Endothelial cell of umbilical vein (primary cell): ENCODE results near the gene SPAG16. TPM values are rescaled to one million over a fixed set of nuclear protein-coding genes. Genes with fewer than 3 reads are reported as not detected.

Experiments used
- BruUV-seq: library from RNA; stranded (reverse); fragments of 400-500 nt; replicated peaks from 2 replicates; lab custom pipeline; 2021; lab: Mats Ljungman, UMichigan
- CTCF ChIA-PET: fragments of 300-600, 350-600 bp; sonication (Branson Sonifier 250); formaldehyde crosslinking; loops from one replicate; lab custom pipeline; 2021; ENCODE audit warnings: antibody characterized with exemption, inconsistent platforms; lab: Charles Lee
- POLR2A ChIA-PET: fragments of 300-600, 350-600 bp; sonication (Branson Sonifier 250); formaldehyde crosslinking; loops from one replicate; lab custom pipeline; 2021; ENCODE audit warnings: antibody characterized with exemption, inconsistent platforms; lab: Charles Lee
- DNase-seq: peaks from one replicate; pipeline ENCODE4 v3.0.0-alpha.2; 2011; ENCODE audit warnings: low read depth, low spot score
- FAIRE-seq: peaks from 2 replicates; lab custom pipeline; 2011; peaks lifted over from hg19 to GRCh38; lab: Jason Lieb, UNC
- H2AFZ ChIP-seq: 2 replicates; pipeline ENCODE4 v1.6.0; 2012; ENCODE audit warnings: low read depth, low read length, control low read depth, inconsistent platforms
- H3K27ac ChIP-seq: 2 replicates; pipeline ENCODE4 v1.5.1; 2011; ENCODE audit warnings: low read depth, mild to moderate bottlenecking, control low read depth, low read length, moderate library complexity; ENCODE audit not compliant: insufficient read depth
- H3K27me3 ChIP-seq, 2 experiments: 2 replicates each; pipeline versions ENCODE4 v1.6.0 to v1.6.1; 2011; ENCODE audit warnings: low read length in 2 of 2, mixed read lengths in 1 of 2; ENCODE audit not compliant: control insufficient read depth in 2 of 2, insufficient read depth in 2 of 2
- H3K36me3 ChIP-seq, 2 experiments: 2 replicates in 1 of 2; 3 replicates in 1 of 2; pipeline ENCODE4 v1.5.1; 2011; ENCODE audit warnings: low read length in 2 of 2, mild to moderate bottlenecking in 1 of 2, moderate library complexity in 1 of 2; ENCODE audit not compliant: control insufficient read depth in 2 of 2, insufficient read depth in 2 of 2; ENCODE audit errors: extremely low read depth in 1 of 2
- H3K4me1 ChIP-seq: 3 replicates; pipeline ENCODE4 v1.5.1; 2011; ENCODE audit warnings: mild to moderate bottlenecking, low read length; ENCODE audit not compliant: control insufficient read depth, insufficient read depth; ENCODE audit errors: extremely low read depth
- H3K4me2 ChIP-seq: 2 replicates; pipeline ENCODE4 v1.6.1; 2011; ENCODE audit warnings: low read length, control low read depth, mixed read lengths; ENCODE audit not compliant: insufficient read depth
- H3K4me3 ChIP-seq, 3 experiments: fragments of 200-600 bp in 1 of 3; sonication (generic), shearing (Covaris generic) in 1 of 3; replicated peaks in 1 of 3; 2 replicates each; pipeline ENCODE4 v1.5.1; 2011 to 2016; ENCODE audit warnings: control low read depth in 3 of 3, low read length in 3 of 3, mild to moderate bottlenecking in 2 of 3, inconsistent platforms in 1 of 3, low read depth in 1 of 3, moderate library complexity in 1 of 3; ENCODE audit not compliant: insufficient read depth in 1 of 3
- H3K79me2 ChIP-seq: 2 replicates; pipeline ENCODE4 v1.6.0; 2012; ENCODE audit warnings: low read length, inconsistent platforms; ENCODE audit not compliant: control insufficient read depth, insufficient read depth
- H3K9ac ChIP-seq: replicated peaks from 2 replicates; pipeline ENCODE3; 2011; ENCODE audit warnings: low read length, control low read depth; ENCODE audit not compliant: insufficient read depth; ENCODE audit errors: extremely low read depth
- H3K9me1 ChIP-seq: replicated peaks from 3 replicates; pipeline ENCODE4 v1.6.0; 2011; ENCODE audit warnings: mild to moderate bottlenecking, low read length; ENCODE audit not compliant: control insufficient read depth, insufficient read depth; ENCODE audit errors: extremely low read depth
- H3K9me3 ChIP-seq: replicated peaks from 2 replicates; pipeline ENCODE4 v1.5.1; 2012; ENCODE audit warnings: low read length, inconsistent platforms; ENCODE audit not compliant: control insufficient read depth, insufficient read depth
- H4K20me1 ChIP-seq: replicated peaks from 2 replicates; pipeline ENCODE3; 2011; ENCODE audit warnings: mild to moderate bottlenecking, low read length; ENCODE audit not compliant: control insufficient read depth, insufficient read depth; ENCODE audit errors: extremely low read depth
- CTCF ChIP-seq, 2 donors: IDR thresholded peaks; 1 replicate in 1 of 2; 2 replicates in 1 of 2; pipeline ENCODE4 v1.5.1; 2011; ENCODE audit warnings: low read length in 2 of 2, mild to moderate bottlenecking in 2 of 2, moderate library complexity in 2 of 2, control low read depth in 1 of 2, inconsistent platforms in 1 of 2, low read depth in 1 of 2; ENCODE audit not compliant: insufficient read depth in 1 of 2; ENCODE audit errors: extremely low read depth in 1 of 2
- EZH2 ChIP-seq: IDR thresholded peaks from 2 replicates; pipeline ENCODE4 v1.6.1; 2012; ENCODE audit warnings: borderline replicate concordance, low read depth, mild to moderate bottlenecking, moderate library complexity, low read length, inconsistent platforms; ENCODE audit not compliant: severe bottlenecking
- FOS ChIP-seq: IDR thresholded peaks from 2 replicates; pipeline ENCODE4 v1.6.1; 2011; ENCODE audit warnings: mild to moderate bottlenecking, low read length, moderate library complexity, borderline replicate concordance; ENCODE audit not compliant: insufficient read depth
- GATA2 ChIP-seq: IDR thresholded peaks from 2 replicates; pipeline ENCODE4 v1.7.0; 2011; ENCODE audit warnings: low read depth, mild to moderate bottlenecking, moderate library complexity, mixed read lengths, low read length; ENCODE audit not compliant: insufficient read length, insufficient read depth
- JUN ChIP-seq: IDR thresholded peaks from 2 replicates; pipeline ENCODE4 v1.6.1; 2011; ENCODE audit warnings: borderline replicate concordance, low read depth; ENCODE audit not compliant: insufficient read length, insufficient read depth
- MAX ChIP-seq: IDR thresholded peaks from 2 replicates; pipeline ENCODE4 v1.6.1; 2011; ENCODE audit not compliant: insufficient read depth, insufficient read length
- MYC ChIP-seq: IDR thresholded peaks from one replicate; pipeline ENCODE4 v1.6.1; 2011; ENCODE audit warnings: mild to moderate bottlenecking, low read depth, low read length
- POLR2A ChIP-seq: IDR thresholded peaks from 2 replicates; pipeline ENCODE4 v1.6.1; 2012; ENCODE audit warnings: low read depth, mild to moderate bottlenecking, control low read depth, low read length
- POLR2AphosphoS5 ChIP-seq: IDR thresholded peaks from 2 replicates; pipeline ENCODE4 v1.6.1; 2012; ENCODE audit warnings: low read depth, mild to moderate bottlenecking, control low read depth, low read length, moderate library complexity; ENCODE audit not compliant: insufficient read depth
- dilution Hi-C: fragments of 300-500 bp; cut with MboI; formaldehyde crosslinking; loops from one replicate; pipeline ENCODE4 v1.15.0; 2019; ENCODE audit warnings: low sequenced_read_pairs; ENCODE audit not compliant: extremely low pct_ligation_motif_present
- intact Hi-C: fragments of 100-400 bp; cut with micrococcal nuclease; formaldehyde crosslinking; loops from one replicate; pipeline ENCODE4 v1.10.0; 2022
- polyA plus RNA-seq, 4 experiments: library from polyadenylated mRNA; depleted of rRNA in 3 of 4; stranded (reverse) in 3 of 4; unstranded in 1 of 4; fragments of >200 nt; gene quantifications; 2 replicates each; pipeline versions ENCODE4 v1.2.1 to v1.2.3, GENCODE V29; 2011 to 2012; ENCODE audit warnings: missing spikeins in 1 of 4
- total RNA-seq: library from RNA; stranded (reverse); gene quantifications from 2 replicates; pipeline ENCODE4 v1.2.3, GENCODE V29; 2021

SPAG16 gene
- total and polyA plus RNA-seq, 2 donors (not counting 3 experiments of a cell fraction or from before 2014, with no cell fraction given) = 4.0 to 7.7 TPM

DNA sequence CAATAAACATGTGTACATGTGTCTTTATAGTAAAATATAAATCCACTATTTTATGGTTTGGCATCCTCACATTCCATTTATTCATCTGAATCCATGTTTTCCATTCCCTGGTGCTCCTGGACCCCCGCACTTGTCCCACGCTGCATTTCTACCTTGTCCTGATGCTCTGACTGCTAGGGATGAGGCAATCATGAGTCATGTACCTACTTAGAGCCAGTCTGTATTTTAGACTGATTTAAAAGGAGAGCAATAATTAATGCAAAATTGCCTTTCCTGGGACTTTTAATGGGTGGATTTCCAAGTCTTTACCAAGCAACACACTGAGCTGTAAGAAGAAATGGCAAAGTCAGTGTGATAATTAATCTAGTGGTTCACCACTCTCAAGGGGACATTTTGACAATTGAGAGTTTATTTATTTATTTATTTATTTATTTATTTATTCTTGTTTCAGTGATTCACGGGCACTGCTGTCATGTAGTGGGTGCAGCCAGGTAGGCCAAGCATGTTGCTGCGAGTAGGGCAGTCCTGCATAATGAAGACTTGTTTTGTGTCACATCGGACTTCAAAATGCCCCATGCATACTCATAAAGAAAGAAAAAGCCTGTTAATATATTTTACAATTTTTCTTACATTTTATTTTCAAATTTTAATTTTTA, 707.3 kb downstream of the SPAG16 start:
- H2AFZ ChIP-seq = no peak overlapping the region
- no peaks in the 10 kb centered on the region for H3K9me3 ChIP-seq
- intact Hi-C loops (no loop called here), dilution Hi-C loops (no loop called here)
- CTCF ChIA-PET = no interaction called here
- H3K36me3 ChIP-seq = no peaks in the 10 kb centered on the region
- peaks cover 12% of the 10 kb centered on the region for H3K4me1 ChIP-seq
- no peaks in the 10 kb centered on the region for H3K27me3 ChIP-seq
- H4K20me1 ChIP-seq = no peaks in the 10 kb centered on the region
- BruUV-seq = no TSS peak
- H3K9ac ChIP-seq = no peak overlapping the region
- DNase-seq = no peak
- H3K79me2 ChIP-seq = no peaks in the 10 kb centered on the region
- no peak overlapping the region for H3K4me2 ChIP-seq
- no peak overlapping the region for H3K27ac ChIP-seq
- POLR2A ChIA-PET = no interaction called here
- TF ChIP-seq EZH2 (no peak), JUN (no peak), CTCF (IDR thresholded peaks at IDR 0.05; ENCODE audit: extremely low read depth in 1 of 2, insufficient read depth in 1 of 2, low read depth in 1 of 2, low read length in 2 of 2) (no peak), POLR2AphosphoS5 (no peak), GATA2 (no peak), MYC (no peak), MAX (no peak), FOS (no peak), POLR2A (no peak)
- H3K4me3 ChIP-seq = no peak overlapping the region
- FAIRE-seq = no peak
- no peaks in the 10 kb centered on the region for H3K9me1 ChIP-seq
